Muscle of back (tissue), 11 donors: Measurements from ENCODE around the gene USP46. TPM values are rescaled to one million over a fixed set of nuclear protein-coding genes. Genes with fewer than 3 reads are reported as not detected.

Source experiments
- DNase-seq, 3 donors: peaks; one replicate each; pipeline versions ENCODE4 v3.0.0 to v3.0.0-alpha.2; 2013
- polyA plus RNA-seq, 10 donors: library from polyadenylated mRNA; unstranded; fragments of 120-200 nt; gene quantifications; one replicate each; pipeline ENCODE4 v1.2.1, GENCODE V29; 2013; ENCODE audit not compliant: insufficient read length in 10 of 10

Gene USP46
- polyA plus RNA-seq, 10 donors = 20.9 to 33.6 (median 29.1) TPM

DNA sequence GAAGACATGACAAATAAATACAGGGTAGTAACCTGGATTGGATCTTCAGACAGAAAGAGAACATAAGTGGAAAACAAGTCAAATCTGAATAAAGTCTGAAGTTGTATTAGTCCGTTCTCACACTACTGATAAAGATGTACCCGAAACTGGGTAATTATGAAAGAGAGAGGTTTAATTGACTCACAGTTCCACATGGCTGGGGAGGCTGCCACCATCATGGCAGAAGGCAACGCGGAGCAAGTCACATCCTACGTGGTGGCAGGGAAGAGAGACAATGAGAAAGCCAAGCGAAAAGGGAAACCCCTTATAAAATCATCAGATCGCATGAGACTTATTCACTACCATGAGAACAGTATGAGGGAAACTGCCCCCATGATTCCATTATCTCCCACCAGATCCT, 82.8 kb downstream of the USP46 start:
- no peak for DNase-seq

DNA sequence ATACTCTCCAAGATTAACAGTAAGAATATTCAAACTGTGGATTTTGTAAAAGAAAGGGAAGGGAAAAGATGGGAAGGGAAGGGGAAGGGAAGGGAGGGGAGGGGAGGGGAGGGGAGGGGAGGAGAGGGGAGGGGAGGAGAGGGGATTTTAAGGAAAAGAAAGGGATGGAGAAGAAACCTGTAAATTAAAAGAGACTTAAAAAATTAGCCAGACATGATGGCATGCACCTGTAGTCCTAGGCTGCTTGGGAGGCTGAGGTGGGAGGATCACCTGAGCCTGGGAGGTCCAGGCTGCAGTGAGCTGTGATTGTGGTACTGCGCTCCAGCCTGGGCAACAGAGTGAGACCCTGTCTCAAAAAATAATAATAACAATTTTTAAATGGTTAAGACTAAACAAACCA, 83.7 kb downstream of the USP46 start:
- DNase-seq = no peak

DNA sequence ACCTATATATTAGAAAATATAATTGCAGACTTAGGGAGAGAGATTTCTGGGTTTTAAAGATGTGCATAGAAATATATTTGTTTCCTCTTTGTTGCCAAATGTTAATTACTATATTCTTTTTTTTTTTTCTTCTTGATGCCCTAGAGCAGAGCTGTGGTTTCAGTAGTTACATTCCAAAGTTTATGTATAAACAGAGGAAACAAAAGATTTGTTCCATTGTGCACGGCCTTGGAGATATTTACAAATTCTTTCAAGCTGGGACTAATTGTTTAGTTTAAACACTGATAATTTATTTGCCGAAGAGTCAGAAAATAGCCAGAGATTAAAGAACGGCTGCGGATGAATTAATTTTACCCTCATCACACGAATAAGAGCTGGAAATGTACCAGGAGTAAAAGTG, 85.1 kb downstream of the USP46 start:
- no peak for DNase-seq

DNA sequence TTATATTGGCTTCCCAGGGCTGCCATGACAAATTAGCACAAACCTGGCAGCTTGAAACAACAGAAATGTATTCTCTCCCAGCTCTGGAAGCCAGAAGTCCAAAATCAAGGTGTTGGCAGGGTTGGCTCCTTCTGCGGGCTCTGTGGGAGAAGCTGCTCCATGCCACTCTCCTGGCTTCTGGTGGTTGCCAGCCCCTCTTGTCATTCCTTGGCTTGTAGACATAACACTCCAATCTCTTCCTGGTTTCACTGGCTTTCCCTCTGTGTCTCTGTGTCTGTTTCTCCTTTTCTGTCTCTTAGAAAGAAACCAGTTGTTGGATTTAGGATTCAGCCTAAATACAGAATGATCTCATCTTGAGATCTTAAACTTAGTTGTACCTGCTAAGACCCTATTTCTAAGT, 85.5 kb downstream of the USP46 start:
- no peak for DNase-seq

GRCh38 chr4:52572936-52573485, 86.1 kb downstream of the USP46 start:
- peak in 1 of 3 donors; percentile 53 for DNase-seq

DNA sequence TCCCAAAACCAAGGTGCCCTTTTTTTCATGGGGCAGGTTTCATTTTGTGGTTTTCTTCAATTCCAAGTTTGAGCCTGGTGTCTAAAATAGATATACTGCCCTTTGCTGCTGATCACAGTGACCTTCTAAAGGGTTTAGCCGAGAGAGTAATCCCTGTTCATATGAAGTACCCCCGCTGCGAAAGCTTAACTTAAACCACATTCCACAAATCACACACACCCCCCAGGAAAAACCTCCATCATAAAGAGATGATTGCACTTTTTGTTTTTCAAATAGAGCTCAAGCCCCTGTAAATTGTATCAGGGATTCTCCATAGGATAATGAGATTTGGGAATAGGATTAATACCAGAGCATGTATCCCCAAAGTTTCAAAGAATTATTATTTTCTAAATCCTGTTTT, 90.8 kb downstream of the USP46 start:
- no peak for DNase-seq

GRCh38 chr4:52566136-52567031, 92.7 kb downstream of the USP46 start:
- DNase-seq = no peak

DNA sequence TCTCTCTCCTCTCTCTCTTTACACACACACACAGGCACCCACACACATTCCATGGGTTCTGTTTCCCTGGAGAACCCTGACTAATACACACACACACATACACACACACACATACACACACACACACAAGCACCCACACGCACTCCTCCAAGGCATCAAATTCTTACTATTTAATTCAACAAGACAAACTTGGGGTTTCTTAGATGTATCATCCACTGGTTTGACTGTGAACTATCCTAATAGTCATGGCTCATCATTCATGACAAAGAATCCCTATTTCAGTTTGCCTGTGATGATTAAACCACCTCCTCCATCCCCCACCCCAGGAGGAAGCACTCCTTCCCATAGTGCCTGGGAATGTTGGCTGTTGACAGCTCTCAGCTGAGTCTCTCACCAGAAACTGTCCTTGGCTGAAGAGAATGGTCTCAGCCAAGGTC, 98.2 kb downstream of the USP46 start:
- peak in 1 of 3 donors; percentile 27 for DNase-seq

GRCh38 chr4:52555356-52555716, 103.8 kb downstream of the USP46 start:
- DNase-seq = no peak

DNA sequence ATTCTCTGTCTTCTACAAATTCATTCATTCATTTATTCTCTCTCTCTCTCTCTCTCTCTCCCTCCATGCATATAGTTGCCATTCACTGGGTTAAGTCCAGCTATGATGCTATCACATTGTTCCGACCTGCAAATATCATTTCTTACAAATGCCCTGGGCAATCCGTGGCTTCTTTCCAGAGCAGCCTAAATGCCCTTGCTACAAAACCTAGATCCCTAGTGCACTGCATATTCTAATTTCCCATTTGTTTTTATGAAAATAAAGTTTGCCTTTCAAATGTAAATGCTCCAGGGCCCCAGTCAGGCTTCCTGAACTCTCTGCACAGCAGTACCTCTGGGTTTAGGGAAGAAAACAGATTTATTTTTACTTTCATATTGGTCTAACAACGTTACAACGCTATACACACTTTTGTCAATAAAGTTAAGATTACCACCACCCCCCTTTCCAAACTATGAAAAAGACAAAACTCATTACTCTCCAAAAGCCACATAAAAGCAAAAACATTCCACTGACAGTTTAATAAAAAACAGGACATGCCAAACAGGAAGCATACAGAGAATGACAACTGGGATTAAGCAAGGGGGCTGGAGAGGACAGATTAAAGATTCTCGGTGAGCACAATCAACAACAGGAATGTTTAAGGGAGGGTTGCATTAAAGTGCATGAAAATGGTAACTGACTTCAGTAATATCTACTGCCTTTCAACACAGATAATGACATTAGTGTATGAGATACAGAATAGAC, 104.3 kb downstream of the USP46 start:
- peak in 1 of 3 donors; percentile 10 for DNase-seq

DNA sequence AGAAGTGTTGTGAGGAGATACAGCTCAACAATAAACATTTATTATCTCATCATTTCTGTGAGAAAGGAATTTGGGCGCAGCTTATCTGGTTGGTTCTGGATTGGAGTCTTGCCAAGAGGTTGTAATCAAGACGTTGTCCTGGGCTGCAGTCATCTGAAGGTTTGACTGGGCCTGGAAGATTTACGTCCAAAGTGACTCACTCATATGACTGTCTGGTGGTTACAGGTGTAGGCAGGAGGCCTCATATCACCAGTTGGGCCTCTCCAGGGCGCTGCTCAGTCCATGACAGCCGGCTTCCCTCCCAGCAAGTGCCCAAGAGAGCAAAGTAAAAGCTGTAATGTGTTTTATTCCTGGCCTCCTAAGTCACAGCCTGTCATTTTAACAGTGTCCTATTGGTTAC, 106.3 kb downstream of the USP46 start:
- no peak for DNase-seq

- peak in 1 of 3 donors; percentile 9 for DNase-seq
Measured at GRCh38 chr4:52551487-52551886, 107.6 kb downstream of the USP46 start.

DNA sequence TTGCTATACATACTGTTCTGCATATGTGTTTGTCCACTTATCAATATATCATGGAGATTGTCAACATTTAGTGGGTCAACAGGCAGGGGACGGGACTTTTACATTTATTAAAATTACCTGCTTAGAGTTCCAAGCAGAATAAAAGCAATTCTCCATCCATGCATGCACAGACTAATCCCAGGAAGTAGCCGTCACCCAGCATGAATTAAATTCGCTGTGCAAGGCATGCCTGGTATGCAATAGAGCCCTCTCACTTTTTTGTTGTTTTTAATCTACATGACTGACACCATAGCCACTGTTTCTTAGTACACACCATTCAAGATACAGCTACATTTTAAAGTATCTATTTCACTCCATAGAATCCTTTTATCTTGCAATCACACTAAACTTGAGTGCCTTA, 108.9 kb downstream of the USP46 start:
- no peak for DNase-seq

GRCh38 chr4:52548818-52549570, 110.1 kb downstream of the USP46 start:
- no peak for DNase-seq

GRCh38 chr4:52546449-52546848, 112.7 kb downstream of the USP46 start:
- DNase-seq = no peak

DNA sequence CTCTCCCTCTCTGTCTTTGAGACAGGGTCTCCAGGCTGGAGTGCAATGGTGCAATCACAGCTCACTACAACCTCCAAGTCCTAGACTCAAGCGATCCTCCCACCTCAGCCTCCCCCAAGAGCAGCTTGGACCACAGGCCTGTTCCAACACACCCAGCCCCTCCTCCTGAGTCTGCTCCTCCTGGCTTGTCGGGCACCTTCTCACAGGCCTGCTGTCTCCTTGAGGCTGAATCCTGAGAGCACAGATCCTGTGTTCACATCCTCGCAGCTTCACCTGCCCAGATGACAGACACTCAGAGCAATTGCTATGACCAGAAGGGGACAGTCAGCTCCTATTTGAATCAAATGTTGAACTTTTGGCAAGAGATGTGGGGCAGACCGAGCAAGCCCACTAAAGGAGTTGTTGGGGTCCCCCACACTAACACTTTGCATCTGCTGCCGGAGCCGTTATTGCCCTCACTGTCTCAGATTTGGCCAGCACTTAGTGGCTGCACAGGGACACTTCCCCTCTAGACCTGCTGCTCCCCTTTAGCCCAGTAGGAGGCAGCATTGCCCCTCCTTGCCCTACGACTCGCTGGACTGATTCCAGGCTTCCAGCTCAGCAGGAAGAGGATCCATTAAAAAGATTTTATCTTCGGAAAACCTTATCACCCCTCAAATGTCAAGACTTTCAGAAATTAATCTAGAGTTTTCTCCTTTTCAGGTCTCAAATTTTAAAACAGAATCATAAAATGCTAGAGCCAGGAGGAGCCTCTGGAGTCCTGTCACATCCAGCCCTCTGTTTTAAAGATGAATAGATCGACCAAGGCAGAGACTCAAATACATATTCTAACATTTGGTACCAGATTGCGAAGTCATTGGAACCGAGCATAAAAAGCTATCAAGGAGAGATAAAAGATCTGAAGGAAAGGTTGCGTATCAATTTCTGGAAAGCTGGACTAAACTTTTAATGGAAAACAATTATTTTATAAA, 113.7 kb downstream of the USP46 start:
- peak; percentile 51 to 75 (median 70) for DNase-seq
